ENCODE measurements around the gene PIBF1.
A peak's percentile ranks its signal among the peaks of the same experiment; 100 is the strongest.
"Not testable (repeated sequence)": the region's sequence is repeated elsewhere in the genome, so short reads cannot be mapped to it uniquely, and the experiment has no call there.

PIBF1 gene

GRCh38 chr13:72820156-72820897, 38.4 kb downstream of the PIBF1 start:
- DNase-seq (ENCODE audit: low read depth in 3 of 3) = no peak

- DNase-seq (ENCODE audit: low read depth in 3 of 3) = no peak
These were observed 39.0 kb downstream of the PIBF1 start for GRCh38 chr13:72820898-72821279.

DNA sequence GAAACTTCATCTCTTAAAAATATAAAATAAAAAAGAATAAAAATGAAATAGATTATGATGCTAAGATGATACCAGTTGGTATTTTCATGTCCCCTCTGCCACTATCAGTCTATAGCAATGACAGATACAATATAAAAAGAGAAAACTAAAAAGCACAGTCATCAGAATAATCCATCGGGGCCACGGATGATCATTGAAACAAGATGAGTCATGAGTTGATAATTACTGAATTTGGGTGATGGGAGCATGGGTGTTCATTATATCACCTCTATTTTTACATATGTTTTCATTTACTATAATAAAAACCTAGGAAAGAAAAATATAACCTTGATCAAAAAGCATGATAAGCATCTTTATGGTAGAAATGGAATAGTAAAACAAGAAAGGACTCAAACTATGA, 41.1 kb downstream of the PIBF1 start:
- no peak for DNase-seq (ENCODE audit: low read depth in 3 of 3)

- DNase-seq (ENCODE audit: low read depth in 3 of 3) = no peak
These were observed 41.8 kb downstream of the PIBF1 start for GRCh38 chr13:72823724-72824123.

DNA sequence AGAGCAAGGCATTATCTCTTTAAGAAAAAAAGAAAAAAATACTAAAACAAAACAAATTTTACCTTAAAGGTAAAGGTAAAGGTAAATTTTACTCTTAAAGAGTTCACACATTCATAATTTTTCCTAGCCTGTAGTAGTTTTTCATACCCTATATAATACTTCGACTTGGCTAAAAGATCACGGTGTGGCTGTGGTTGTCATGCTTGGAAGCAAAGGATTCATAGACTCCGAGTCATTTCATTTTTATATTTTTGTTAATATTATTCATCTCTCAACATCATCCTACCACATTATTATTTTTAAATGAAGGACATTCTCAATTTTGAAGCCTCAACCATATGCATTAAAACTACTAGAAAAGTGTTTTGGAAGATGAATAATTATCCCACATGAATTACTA, 52.7 kb downstream of the PIBF1 start:
- DNase-seq (ENCODE audit: low read depth in 3 of 3) = no peak

GRCh38 chr13:72839831-72840426, 58.0 kb downstream of the PIBF1 start:
- DNase-seq (ENCODE audit: low read depth in 3 of 3) = peak in 2 of 3 experiments; percentile 9 to 25

GRCh38 chr13:72842991-72843390, 61.1 kb downstream of the PIBF1 start:
- DNase-seq (ENCODE audit: low read depth in 3 of 3) = no peak

DNA sequence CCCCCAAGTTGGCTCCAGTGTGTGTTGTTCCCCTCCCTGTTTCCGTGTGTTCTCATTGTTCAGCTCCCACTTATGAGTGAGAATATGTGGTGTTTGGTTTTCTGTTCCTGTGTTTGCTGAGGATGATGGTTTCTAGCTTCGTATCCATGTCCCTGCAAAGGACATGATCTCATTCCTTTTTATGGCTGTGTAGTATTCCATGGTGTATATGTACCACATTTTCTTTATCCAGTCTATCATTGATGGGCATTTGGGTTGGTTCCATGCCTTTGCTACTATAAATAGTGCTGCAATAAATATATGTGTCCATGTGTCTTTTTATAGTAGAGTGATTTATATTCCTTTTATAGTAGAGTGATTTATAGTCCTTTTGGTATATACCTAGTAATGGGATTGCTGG, 63.2 kb downstream of the PIBF1 start:
- not testable (repeated sequence) for DNase-seq (ENCODE audit: low read depth in 3 of 3)

DNA sequence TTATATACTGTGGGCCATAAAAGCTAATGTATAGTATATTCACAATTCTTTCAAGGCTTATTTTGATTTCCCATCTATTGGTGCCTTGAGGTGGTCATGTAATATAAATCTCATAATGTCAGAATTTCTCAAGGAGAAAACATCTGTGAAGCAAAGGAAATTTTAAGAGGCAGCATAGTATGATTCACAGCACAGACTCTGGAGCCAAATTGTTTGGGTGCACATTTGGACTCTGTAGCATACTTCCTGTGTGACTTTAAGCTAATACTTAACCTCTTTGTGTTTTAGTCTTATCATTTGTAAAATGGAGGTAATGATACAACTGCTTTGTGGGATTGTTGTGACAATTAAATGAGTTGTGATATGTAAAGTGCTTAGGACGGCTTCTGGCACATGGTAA, 67.6 kb downstream of the PIBF1 start:
- no peak for DNase-seq (ENCODE audit: low read depth in 3 of 3)

GRCh38 chr13:72850959-72851677, 69.2 kb downstream of the PIBF1 start:
- no peak for DNase-seq (ENCODE audit: low read depth in 3 of 3)

- no peak for DNase-seq (ENCODE audit: low read depth in 3 of 3)
These were observed 69.7 kb downstream of the PIBF1 start for GRCh38 chr13:72851678-72852014.

GRCh38 chr13:72852207-72852606, 70.3 kb downstream of the PIBF1 start:
- DNase-seq (ENCODE audit: low read depth in 3 of 3) = no peak

GRCh38 chr13:72853000-72853399, 71.1 kb downstream of the PIBF1 start:
- DNase-seq (ENCODE audit: low read depth in 3 of 3) = no peak

DNA sequence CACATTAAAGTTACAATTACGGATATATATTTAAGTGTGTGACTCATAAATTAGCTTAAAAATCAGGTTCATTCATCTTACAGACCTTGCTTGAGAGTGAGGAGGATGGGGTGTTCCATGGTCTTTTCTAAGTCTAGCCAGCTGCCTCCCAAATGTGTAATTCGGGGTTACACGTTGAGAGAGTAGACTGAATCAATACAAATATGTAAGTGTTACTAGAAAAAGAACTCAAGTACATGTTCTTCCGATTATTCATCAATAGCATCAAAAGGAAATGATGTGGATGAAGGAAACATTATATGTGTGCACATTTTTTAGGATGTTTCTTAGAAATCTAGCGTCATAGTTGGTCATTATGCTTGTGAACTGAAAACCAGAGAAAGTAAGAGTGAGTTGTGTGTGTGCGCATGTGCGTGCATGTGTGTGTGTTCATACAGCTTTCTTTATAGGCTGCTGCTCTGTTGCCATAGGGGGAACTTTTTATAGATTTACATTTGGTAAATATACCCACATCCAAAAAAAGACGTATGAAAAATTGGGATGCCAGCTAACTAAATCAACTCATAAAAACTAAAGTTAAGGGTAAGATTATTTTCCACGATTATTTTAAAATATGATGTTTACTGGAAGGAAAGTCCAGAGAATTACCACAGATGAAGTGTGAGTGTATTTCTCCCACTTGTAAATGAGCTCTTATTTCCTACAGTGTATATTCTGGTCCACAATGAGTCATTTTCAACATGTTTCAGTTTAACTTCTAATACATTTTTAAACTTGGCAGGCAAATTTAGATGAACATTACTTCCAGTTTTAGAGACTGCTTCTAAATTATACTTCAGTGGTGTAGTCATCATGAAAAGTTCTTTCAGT, 82.4 kb downstream of the PIBF1 start:
- peak in 1 of 3 experiments; percentile 15 for DNase-seq (ENCODE audit: low read depth in 3 of 3)

- no peak for DNase-seq (ENCODE audit: low read depth in 3 of 3)
These were observed 86.3 kb downstream of the PIBF1 start for GRCh38 chr13:72868229-72868628.

- DNase-seq (ENCODE audit: low read depth in 3 of 3) = no peak
These were observed 93.3 kb downstream of the PIBF1 start for GRCh38 chr13:72875233-72875632.

GRCh38 chr13:72884101-72884500, 102.2 kb downstream of the PIBF1 start:
- DNase-seq (ENCODE audit: low read depth in 3 of 3) = no peak

- DNase-seq (ENCODE audit: low read depth in 3 of 3) = no peak
These were observed 104.5 kb downstream of the PIBF1 start for GRCh38 chr13:72886272-72887067.

- no peak for DNase-seq (ENCODE audit: low read depth in 3 of 3)
These were observed 107.6 kb downstream of the PIBF1 start for GRCh38 chr13:72889495-72889894.

GRCh38 chr13:72890546-72890945, 108.6 kb downstream of the PIBF1 start:
- no peak for DNase-seq (ENCODE audit: low read depth in 3 of 3)

DNA sequence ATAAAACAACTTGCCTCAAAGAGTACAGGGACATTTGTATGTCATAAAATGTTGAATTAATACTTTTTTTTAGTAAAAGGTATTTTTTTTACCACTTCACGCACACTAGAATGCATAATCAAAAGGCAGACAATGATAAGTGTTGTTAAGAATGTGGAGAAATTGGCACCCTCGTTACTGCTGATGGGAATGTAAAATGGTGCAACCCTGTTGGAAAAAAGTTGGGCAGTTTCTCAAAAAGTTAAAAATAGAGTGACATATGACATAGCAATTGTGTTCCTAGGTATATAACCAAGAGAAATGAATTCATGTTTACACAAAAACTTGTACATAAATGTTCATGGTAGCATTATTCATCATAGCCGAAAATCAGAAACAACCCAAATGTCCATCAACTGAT, 109.5 kb downstream of the PIBF1 start:
- DNase-seq (ENCODE audit: low read depth in 3 of 3) = no peak

Data from stimulated activated CD4-positive, alpha-beta T cell treated with anti-CD3 and anti-CD28 coated beads, TNF-alpha, amount 100 ng/mL, for 24 hours (primary cell).